GM13976 (cell line): ENCODE data around the gene CDC20B.
"Not testable (repeated sequence)": the region's sequence is repeated elsewhere in the genome, so short reads cannot be mapped to it uniquely, and the experiment has no call there.

ENCODE experiments used
- DNase-seq: peaks from one replicate; pipeline ENCODE4 v3.0.0; 2012; ENCODE audit warnings: low spot score
- in situ Hi-C: fragments of 300-500 bp; cut with MboI; formaldehyde crosslinking; loops from one replicate; pipeline ENCODE4 v1.12.0; 2022; ENCODE audit warnings: low sequenced_read_pairs, mixed read lengths, inconsistent platforms; ENCODE audit not compliant: unreplicated experiment
- TF ChIP-seq, protein P1 (sequence below): IDR thresholded peaks from 2 replicates; pipeline ENCODE4 v1.5.1; 2012; ENCODE audit warnings: borderline replicate concordance, mild to moderate bottlenecking; ENCODE audit not compliant: insufficient read depth; ENCODE audit errors: extremely low read depth, missing control alignments, control extremely low read depth

The CDC20B gene

DNA sequence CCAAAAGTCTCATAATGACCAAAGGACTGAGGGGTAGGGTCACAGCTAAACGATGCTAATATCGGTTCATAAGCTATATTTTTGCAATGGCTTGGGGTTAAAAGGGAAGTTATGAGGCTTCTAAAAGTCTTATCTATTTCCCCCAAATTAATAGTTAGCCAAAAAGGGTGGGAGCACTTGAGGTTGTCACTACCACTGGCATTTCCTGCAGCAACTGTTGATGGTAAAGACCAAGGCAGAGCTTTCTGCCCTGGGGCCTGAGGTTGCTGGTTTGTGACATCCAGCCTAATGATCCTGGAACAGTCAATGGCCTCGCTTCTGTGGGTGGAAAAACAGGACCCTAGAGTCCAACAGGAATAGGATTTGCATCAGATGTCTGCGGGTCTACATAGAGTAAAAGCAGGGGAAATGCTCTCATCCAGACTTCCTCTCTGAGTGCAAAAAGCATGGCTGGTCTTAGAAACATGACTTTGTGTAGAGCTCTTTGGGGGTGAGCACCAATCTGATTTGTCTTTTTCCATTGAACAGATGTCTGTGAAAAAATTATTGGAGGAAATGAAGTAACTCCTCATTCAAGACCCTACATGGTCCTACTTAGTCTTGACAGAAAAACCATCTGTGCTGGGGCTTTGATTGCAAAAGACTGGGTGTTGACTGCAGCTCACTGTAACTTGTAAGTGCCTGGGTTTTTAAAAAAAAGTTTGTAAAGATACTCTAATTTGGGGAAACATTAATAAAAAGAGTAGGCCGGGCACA is 67.9 kb downstream of the CDC20B start:
- in situ Hi-C loops: no loop called here
- TF ChIP-seq, protein P1, sequence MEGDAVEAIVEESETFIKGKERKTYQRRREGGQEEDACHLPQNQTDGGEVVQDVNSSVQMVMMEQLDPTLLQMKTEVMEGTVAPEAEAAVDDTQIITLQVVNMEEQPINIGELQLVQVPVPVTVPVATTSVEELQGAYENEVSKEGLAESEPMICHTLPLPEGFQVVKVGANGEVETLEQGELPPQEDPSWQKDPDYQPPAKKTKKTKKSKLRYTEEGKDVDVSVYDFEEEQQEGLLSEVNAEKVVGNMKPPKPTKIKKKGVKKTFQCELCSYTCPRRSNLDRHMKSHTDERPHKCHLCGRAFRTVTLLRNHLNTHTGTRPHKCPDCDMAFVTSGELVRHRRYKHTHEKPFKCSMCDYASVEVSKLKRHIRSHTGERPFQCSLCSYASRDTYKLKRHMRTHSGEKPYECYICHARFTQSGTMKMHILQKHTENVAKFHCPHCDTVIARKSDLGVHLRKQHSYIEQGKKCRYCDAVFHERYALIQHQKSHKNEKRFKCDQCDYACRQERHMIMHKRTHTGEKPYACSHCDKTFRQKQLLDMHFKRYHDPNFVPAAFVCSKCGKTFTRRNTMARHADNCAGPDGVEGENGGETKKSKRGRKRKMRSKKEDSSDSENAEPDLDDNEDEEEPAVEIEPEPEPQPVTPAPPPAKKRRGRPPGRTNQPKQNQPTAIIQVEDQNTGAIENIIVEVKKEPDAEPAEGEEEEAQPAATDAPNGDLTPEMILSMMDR: no peak
- no peak for DNase-seq

DNA sequence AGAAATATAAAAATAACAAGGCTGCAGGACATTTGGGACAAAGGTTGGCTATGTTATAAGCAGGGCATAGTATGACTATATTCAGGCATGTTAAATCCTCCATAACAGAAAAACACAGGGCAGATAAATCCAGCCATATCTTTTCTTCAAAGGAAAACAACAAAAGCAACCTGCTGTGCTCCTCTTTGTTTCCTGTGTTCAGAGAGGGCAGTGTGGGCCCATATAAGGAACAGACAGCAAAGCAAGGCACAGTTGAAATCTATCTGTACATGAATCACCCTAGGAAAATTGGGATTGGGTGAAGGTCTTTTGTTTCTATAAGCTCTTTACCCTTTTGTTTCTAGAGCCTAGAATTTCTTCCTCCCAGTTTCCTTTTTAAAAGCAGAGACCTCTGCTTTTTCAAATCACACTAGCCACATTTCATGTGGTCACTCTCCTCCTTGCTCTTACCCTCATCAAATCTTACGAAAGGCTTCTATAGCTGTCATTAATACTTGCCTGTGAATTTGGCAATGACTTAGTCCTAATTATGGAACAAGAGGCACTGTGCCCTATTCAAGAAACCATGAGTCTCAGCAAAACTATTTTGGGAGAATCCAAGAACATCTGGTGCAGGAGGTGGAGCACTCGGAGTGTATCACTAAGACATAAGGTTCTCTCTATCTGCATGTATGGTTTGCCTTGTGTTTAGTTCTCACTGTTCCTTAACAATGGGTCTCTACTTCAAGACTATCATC is 68.8 kb downstream of the CDC20B start:
- no peak for DNase-seq
- in situ Hi-C loops: no loop called here
- TF ChIP-seq, protein P1: no peak

DNA sequence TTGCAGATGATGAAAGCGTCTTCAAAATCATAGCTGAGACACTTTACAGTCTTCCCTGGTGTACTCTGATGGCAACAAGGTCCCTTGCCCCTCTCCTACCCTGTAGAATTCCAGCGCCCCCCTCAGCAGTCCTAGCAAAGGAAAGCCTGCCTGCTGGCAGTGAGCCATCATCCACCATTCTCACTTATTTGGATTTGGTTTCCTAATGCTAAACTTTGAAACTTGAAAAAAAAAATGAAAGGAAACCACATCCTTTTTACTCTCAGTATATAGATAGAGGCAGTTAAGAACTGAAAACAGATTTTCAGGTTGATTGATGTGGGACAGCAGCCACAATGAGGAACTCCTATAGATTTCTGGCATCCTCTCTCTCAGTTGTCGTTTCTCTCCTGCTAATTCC is 70.6 kb downstream of the CDC20B start, which contains the start of gene GZMA:
GZMA (plus strand) TSS at position 299 of the 400 bp plus-strand sequence; CDS start at position 336, 37 bp downstream.
- in situ Hi-C loops: no loop called here
- TF ChIP-seq, protein P1: no peak
- no peak for DNase-seq

DNA sequence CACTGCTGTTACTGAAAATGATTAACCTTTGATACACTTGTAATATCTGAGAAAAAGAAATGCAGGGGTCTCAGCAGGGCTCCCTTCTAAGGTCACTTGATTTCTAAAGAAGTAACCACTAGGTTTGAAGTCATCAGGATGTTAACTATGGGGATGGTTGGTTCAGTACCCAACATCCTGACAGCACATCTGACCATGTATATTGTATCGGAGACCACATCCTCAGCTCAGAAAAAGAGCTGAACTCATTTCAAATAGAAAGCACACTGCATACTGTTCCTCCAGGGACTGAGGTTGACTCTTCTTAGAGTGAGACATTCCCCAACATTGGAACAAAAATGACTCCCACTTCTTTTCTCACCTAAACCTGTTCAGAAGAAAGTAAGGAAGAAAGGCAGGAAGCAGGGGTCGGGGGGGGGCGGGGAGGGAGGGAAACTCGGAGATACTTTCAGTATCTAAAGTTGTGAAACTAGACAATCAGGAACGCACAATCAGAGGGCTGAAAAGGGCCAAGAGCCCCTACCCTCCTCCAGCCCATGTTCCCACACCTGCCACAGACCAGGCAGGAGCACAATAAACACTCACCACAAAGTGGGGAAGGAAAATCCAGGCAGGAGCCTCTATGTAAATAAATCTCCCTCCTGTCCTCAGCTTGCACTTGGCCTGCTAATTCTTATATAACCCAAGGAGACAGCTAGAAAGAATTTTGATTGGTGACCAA is 71.3 kb downstream of the CDC20B start:
- TF ChIP-seq, protein P1: no peak
- in situ Hi-C loops: no loop called here
- DNase-seq: no peak

DNA sequence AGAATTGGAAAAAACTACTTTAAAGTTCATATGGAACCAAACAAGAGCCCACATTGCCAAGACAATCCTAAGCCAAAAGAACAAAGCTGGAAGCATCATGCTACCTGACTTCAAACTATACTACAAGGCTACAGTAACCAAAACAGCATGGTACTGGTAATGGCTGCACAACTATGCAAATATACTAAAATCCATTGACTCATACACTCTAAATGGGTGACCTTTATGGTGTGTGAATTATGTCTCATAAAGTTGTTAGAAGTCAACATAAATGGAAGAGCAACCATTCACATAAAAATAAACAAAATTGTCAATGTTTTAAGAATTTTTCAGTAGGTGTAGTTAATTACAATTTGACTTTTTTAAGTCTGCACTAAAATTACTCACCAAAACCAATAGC is 71.8 kb downstream of the CDC20B start:
- in situ Hi-C loops, DNase-seq: not testable (repeated sequence)

DNA sequence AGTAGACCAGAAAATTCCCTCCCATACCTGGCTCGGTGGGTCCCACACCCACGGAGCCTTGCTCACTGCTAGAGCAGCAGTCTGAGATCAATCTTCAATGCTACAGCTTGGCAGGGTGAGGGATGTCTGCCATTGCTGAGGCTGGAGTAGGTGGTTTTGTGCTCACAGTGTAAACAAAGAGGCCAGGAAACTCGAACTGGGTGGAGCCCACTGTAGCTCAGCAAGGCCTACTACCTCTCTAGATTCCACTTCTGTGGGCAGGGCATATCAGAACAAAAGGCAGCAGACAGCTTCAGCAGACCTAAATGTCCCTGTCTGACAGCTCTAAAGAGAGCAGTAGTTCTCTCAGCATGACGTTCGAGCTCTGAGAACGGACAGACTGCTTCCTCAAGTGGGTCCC is 76.1 kb downstream of the CDC20B start:
- in situ Hi-C loops: no loop called here
- TF ChIP-seq, protein P1: no peak
- no peak for DNase-seq

DNA sequence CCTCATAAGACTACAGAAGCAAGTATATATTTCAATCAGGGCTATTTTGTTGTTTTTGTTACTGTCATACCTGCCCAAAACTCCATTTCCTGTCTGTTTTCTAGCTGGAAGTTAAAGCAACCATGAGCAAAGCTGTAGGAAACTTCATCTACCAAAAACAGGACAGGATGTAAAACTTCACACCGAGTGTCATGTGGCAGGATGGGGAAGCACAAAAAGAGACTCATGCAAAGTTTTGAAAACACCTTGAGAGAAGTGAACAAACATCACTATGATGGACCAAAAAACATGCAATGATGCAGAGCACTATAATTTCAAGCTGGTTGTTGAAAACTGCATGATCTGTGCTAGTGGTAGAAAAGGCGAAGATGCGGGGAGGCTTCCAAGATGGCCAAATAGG is 76.8 kb downstream of the CDC20B start:
- in situ Hi-C loops: no loop called here
- DNase-seq: no peak
- TF ChIP-seq, protein P1: no peak

DNA sequence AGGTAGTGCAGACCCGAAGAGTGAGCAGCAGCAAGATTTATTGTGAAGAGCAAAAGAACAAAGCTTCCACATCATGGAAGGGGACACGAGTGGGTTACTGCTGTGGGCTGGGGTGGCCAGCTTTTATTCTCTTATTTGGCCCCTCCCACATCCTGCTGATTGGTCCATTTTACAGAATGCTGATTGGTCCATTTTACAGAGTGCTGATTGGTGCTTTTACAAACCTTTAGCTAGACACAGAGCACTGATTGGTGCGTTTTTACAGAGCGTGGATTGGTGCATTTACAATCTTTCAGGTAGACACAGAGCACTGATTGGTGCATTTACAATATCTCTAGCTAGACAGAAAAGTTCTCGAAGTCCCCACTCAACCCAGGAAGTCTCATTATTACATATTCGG is 82.0 kb downstream of the CDC20B start:
- in situ Hi-C loops, DNase-seq: not testable (repeated sequence)

DNA sequence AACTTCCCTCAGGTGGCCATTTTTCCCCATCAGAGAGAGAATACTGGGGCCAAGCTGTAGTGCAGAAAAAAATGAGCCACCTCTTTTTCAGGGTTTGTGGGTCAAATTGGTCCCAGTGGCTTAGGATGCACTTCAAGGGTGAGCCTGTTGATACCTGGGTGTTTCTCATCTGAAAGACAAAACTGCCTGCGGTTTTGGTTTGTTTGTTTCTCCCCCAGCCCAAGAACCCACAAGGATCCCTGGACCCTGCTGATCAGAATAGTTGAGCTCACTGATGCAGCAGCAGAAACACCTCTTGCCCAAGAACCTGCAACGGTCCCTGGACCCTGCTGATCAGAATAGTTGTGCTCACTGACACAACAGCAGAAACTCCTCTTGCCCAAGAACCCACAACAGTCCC is 83.7 kb downstream of the CDC20B start:
- DNase-seq, in situ Hi-C loops: not testable (repeated sequence)
